ENCODE measurements around the gene OLFML2B. TPM values are rescaled to one million over a fixed set of nuclear protein-coding genes. Genes with fewer than 3 reads are reported as not detected.

The OLFML2B gene
- total RNA-seq, 2 donors from 2014 or later, result 0.75 to 1.00 TPM

DNA sequence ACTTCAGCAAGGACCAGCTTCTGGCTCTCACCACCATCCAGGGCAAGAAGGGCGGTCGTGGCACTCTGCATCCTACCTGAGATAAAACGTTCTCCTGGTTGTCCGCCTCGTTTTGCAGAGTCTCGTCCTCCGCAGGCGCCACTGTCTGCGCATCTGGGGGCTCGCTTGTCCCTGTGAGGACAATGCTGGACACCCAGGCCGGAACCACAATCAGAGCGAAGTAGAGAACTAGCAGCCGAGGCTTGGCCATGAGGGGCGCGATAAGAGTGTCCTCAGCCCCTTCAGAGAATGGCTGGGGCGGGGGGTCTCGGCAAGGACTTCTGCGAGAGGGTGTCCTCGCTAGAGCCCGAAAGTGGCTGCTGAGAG, 505 bp downstream of the OLFML2B start:
- 45 to 47% methylated on average over 12 to 20 of the region's 20 CpGs for WGBS, 2 experiments (ENCODE audit: insufficient coverage in 1 of 2, insufficient read length in 1 of 2)
- DNase-seq, result no peak
- peaks cover 12% of the 10 kb centered on the region for H3K4me1 Mint-ChIP-seq
- H3K36me3 Mint-ChIP-seq (ENCODE audit: low read depth), result no peaks in the 10 kb centered on the region
- peaks cover 46% of the 10 kb centered on the region for H3K27me3 ChIP-seq (ENCODE audit: control insufficient read depth, insufficient read depth, low read length, poor library complexity, severe bottlenecking)
- no peaks in the 10 kb centered on the region for H3K4me1 ChIP-seq (ENCODE audit: control insufficient read depth, insufficient read depth, low read length)
- H3K4me3 Mint-ChIP-seq, result peak overlapping the region; percentile 71
- H3K9ac ChIP-seq (ENCODE audit: extremely low read depth, low read length, poor library complexity, severe bottlenecking), result no peak overlapping the region
- H3K9me3 Mint-ChIP-seq, result peaks cover 5% of the 10 kb centered on the region
- no peaks in the 10 kb centered on the region for H3K9me3 ChIP-seq (ENCODE audit: control insufficient read depth, low read length)
- no peak overlapping the region for H3K27ac Mint-ChIP-seq
- H3K27me3 Mint-ChIP-seq (ENCODE audit: insufficient read depth), result peaks cover 56% of the 10 kb centered on the region
- TF ChIP-seq, protein P1, sequence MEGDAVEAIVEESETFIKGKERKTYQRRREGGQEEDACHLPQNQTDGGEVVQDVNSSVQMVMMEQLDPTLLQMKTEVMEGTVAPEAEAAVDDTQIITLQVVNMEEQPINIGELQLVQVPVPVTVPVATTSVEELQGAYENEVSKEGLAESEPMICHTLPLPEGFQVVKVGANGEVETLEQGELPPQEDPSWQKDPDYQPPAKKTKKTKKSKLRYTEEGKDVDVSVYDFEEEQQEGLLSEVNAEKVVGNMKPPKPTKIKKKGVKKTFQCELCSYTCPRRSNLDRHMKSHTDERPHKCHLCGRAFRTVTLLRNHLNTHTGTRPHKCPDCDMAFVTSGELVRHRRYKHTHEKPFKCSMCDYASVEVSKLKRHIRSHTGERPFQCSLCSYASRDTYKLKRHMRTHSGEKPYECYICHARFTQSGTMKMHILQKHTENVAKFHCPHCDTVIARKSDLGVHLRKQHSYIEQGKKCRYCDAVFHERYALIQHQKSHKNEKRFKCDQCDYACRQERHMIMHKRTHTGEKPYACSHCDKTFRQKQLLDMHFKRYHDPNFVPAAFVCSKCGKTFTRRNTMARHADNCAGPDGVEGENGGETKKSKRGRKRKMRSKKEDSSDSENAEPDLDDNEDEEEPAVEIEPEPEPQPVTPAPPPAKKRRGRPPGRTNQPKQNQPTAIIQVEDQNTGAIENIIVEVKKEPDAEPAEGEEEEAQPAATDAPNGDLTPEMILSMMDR (conservative IDR thresholded peaks at IDR 0.05), result no peak
- H3K4me3 ChIP-seq (ENCODE audit: low read length), result peak overlapping the region; percentile 91
- H3K36me3 ChIP-seq (ENCODE audit: control insufficient read depth, insufficient read depth, low read length), result no peaks in the 10 kb centered on the region
- no peak overlapping the region for H3K27ac ChIP-seq (ENCODE audit: low read depth, low read length)

DNA sequence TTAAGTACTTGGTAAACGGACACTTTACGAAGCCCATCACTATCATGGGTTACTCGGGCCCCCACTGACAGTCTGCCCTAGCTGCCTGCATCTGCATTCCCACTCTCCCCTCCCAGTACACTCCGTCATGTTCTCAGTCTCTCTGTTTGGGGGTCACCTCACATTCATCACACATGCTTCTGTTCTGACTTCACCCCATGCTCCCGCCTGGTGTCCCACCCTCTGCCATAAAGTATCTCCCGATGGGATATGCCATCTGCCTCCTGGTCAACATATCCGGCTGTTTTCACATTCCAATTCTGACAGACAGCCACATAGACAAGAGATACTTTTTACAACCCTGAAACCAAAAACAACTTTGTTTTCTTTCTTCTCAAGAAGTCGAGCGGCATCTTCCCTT, 1.0 kb downstream of the OLFML2B start:
- 95 to 99% methylated on average over 9 of the region's 9 CpGs for WGBS, 2 experiments (ENCODE audit: insufficient coverage in 1 of 2, insufficient read length in 1 of 2)
- Histone ChIP-seq H3K9ac (ENCODE audit: extremely low read depth, low read length, poor library complexity, severe bottlenecking) (no peak overlapping the region), H3K4me3 (ENCODE audit: low read length) (no peak overlapping the region), H3K4me1 (ENCODE audit: control insufficient read depth, insufficient read depth, low read length) (no peaks in the 10 kb centered on the region), H3K27me3 (ENCODE audit: control insufficient read depth, insufficient read depth, low read length, poor library complexity, severe bottlenecking) (peaks cover 45% of the 10 kb centered on the region), H3K27ac (ENCODE audit: low read depth, low read length) (no peak overlapping the region), H3K9me3 (ENCODE audit: control insufficient read depth, low read length) (no peaks in the 10 kb centered on the region), H3K36me3 (ENCODE audit: control insufficient read depth, insufficient read depth, low read length) (no peaks in the 10 kb centered on the region)
- H3K4me1 Mint-ChIP-seq, result peaks cover 12% of the 10 kb centered on the region
- H3K36me3 Mint-ChIP-seq (ENCODE audit: low read depth), result no peaks in the 10 kb centered on the region
- no peak overlapping the region for H3K4me3 Mint-ChIP-seq
- TF ChIP-seq, protein P1 (conservative IDR thresholded peaks at IDR 0.05), result no peak
- peaks cover 56% of the 10 kb centered on the region for H3K27me3 Mint-ChIP-seq (ENCODE audit: insufficient read depth)
- DNase-seq, result peak; percentile 40
- peaks cover 5% of the 10 kb centered on the region for H3K9me3 Mint-ChIP-seq
- no peak overlapping the region for H3K27ac Mint-ChIP-seq

DNA sequence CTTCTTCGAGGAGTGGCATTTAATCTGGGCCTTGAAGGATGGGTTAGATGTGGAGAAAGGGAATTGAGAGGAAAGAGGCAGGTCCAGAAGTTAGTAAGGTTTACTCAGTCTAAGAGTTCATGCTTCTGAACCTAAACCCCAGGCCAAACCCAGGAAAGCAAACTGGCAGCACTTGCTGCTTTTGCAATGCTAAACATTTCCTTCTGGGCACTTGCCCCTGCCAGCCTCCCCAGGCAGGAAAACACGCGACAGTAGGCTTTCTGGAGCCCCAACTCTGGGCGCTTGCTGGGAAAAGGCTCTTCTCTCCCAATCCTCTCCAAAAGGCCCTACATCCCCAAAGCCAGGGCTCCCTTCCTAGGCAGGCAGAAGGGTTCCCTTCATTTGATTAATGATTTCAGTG, 2.5 kb downstream of the OLFML2B start:
- TF ChIP-seq, protein P1 (conservative IDR thresholded peaks at IDR 0.05), result no peak
- no peak for DNase-seq
- peaks cover 36% of the 10 kb centered on the region for H3K27me3 ChIP-seq (ENCODE audit: control insufficient read depth, insufficient read depth, low read length, poor library complexity, severe bottlenecking)
- no peak overlapping the region for H3K9ac ChIP-seq (ENCODE audit: extremely low read depth, low read length, poor library complexity, severe bottlenecking)
- Mint-ChIP-seq H3K4me1 (peaks cover 12% of the 10 kb centered on the region), H3K4me3 (no peak overlapping the region), H3K9me3 (no peaks in the 10 kb centered on the region), H3K27ac (no peak overlapping the region), H3K27me3 (ENCODE audit: insufficient read depth) (peaks cover 44% of the 10 kb centered on the region), H3K36me3 (ENCODE audit: low read depth) (no peaks in the 10 kb centered on the region)
- WGBS, 2 experiments (ENCODE audit: insufficient coverage in 1 of 2, insufficient read length in 1 of 2), result 73 to 84% methylated on average over 4 of the region's 4 CpGs
- H3K9me3 ChIP-seq (ENCODE audit: control insufficient read depth, low read length), result no peaks in the 10 kb centered on the region
- no peaks in the 10 kb centered on the region for H3K36me3 ChIP-seq (ENCODE audit: control insufficient read depth, insufficient read depth, low read length)
- H3K4me3 ChIP-seq (ENCODE audit: low read length), result no peak overlapping the region
- H3K4me1 ChIP-seq (ENCODE audit: control insufficient read depth, insufficient read depth, low read length), result no peaks in the 10 kb centered on the region
- H3K27ac ChIP-seq (ENCODE audit: low read depth, low read length), result no peak overlapping the region
